K562 (cell line): ENCODE results near the gene ZNF24.
A peak's percentile ranks its signal among the peaks of the same experiment; 100 is the strongest.

Experiments
- CTCF ChIP-seq, 3 experiments: IDR thresholded peaks in 2 of 3; conservative IDR thresholded peaks in 1 of 3; 2 replicates each; pipeline ENCODE4 v1.5.1; 2011 to 2012; ENCODE audit warnings: low read length in 3 of 3, mild to moderate bottlenecking in 3 of 3, control low read depth in 2 of 3, improper control_type of control experiment in 1 of 3, inconsistent platforms in 1 of 3, low read depth in 1 of 3, mixed read lengths in 1 of 3, moderate library complexity in 1 of 3; ENCODE audit not compliant: insufficient read depth in 2 of 3
- ETV6 ChIP-seq, 3 experiments: fragments of 150-350 bp in 1 of 3; sonication (generic) in 1 of 3; formaldehyde crosslinking in 1 of 3; IDR thresholded peaks; 2 replicates each; pipeline versions ENCODE4 v1.6.1 to v1.8.0; 2014 to 2022; ENCODE audit warnings: borderline replicate concordance in 2 of 3, low read depth in 2 of 3, antibody characterized with exemption in 1 of 3, low read length in 1 of 3, mild to moderate bottlenecking in 1 of 3, missing genetic modification reagents in 1 of 3
- FOXA3 ChIP-seq, 2 experiments: fragments of 450-650 bp in 1 of 2; sonication (generic) in 1 of 2; formaldehyde crosslinking; IDR thresholded peaks in 1 of 2; conservative IDR thresholded peaks in 1 of 2; 2 replicates each; pipeline versions ENCODE4 v1.4.0 to v1.8.0; 2020 to 2022; ENCODE audit warnings: mild to moderate bottlenecking in 2 of 2, missing genetic modification reagents in 1 of 2
- NR2C1 ChIP-seq, 2 experiments: fragments of 450-650 bp; IDR thresholded peaks; 2 replicates each; pipeline ENCODE4 v1.6.1; 2017; ENCODE audit warnings: mild to moderate bottlenecking in 2 of 2, antibody characterized with exemption in 1 of 2, inconsistent platforms in 1 of 2, missing compliant biosample characterization in 1 of 2, missing genetic modification characterization in 1 of 2
- PATZ1 ChIP-seq: fragments of 250-450 bp; sonication (Bioruptor Pico); IDR thresholded peaks from 2 replicates; pipeline ENCODE4 v1.5.0; 2020; ENCODE audit warnings: mild to moderate bottlenecking, borderline replicate concordance
- USF1 ChIP-seq: sonication (generic); formaldehyde crosslinking; IDR thresholded peaks from 2 replicates; pipeline ENCODE4 v1.9.0; 2022; ENCODE audit warnings: mild to moderate bottlenecking, missing genetic modification reagents

- TF ChIP-seq CTCF (IDR thresholded peaks at IDR 0.05 in 2 of 3, conservative IDR thresholded peaks at IDR 0.05 in 1 of 3; ENCODE audit: insufficient read depth in 2 of 3, low read depth in 1 of 3, low read length in 3 of 3) (no peak), NR2C1 (IDR thresholded peaks at IDR 0.05) (no peak), NR2C1 (tag; IDR thresholded peaks at IDR 0.05) (peak; percentile 63), FOXA3 (CRISPR knock-in tag; conservative IDR thresholded peaks at IDR 0.05 in 1 of 2, IDR thresholded peaks at IDR 0.05 in 1 of 2) (no peak), PATZ1 (CRISPR knock-in tag) (peak; percentile 80), USF1 (no peak), ETV6 (IDR thresholded peaks at IDR 0.05; ENCODE audit: borderline replicate concordance in 1 of 2, low read depth in 2 of 2, low read length in 1 of 2) (no peak), ETV6 (CRISPR knock-in tag; IDR thresholded peaks at IDR 0.05; ENCODE audit: borderline replicate concordance) (no peak)
These were observed at the start of gene ZNF24 for GRCh38 chr18:35343936-35344735.
